GM12874 (cell line): ENCODE data around the gene TAF7L.

ENCODE experiments used
- TF ChIP-seq, protein P1 (sequence below): IDR thresholded peaks from 2 replicates; pipeline ENCODE4 v1.5.1; 2011; ENCODE audit warnings: low read depth, mild to moderate bottlenecking, control low read depth, low read length, moderate library complexity; ENCODE audit not compliant: insufficient read depth

Gene TAF7L

GRCh38 chrX:101219116-101219863 is 71.8 kb downstream of the TAF7L start, which contains the start of gene DRP2:
DRP2 (plus strand) TSS chrX:101219786; CDS start chrX:101231648, 11,862 bp downstream.
- TF ChIP-seq, protein P1, sequence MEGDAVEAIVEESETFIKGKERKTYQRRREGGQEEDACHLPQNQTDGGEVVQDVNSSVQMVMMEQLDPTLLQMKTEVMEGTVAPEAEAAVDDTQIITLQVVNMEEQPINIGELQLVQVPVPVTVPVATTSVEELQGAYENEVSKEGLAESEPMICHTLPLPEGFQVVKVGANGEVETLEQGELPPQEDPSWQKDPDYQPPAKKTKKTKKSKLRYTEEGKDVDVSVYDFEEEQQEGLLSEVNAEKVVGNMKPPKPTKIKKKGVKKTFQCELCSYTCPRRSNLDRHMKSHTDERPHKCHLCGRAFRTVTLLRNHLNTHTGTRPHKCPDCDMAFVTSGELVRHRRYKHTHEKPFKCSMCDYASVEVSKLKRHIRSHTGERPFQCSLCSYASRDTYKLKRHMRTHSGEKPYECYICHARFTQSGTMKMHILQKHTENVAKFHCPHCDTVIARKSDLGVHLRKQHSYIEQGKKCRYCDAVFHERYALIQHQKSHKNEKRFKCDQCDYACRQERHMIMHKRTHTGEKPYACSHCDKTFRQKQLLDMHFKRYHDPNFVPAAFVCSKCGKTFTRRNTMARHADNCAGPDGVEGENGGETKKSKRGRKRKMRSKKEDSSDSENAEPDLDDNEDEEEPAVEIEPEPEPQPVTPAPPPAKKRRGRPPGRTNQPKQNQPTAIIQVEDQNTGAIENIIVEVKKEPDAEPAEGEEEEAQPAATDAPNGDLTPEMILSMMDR, result no peak
